ENCODE measurements around the gene ANKFN1.

DNA sequence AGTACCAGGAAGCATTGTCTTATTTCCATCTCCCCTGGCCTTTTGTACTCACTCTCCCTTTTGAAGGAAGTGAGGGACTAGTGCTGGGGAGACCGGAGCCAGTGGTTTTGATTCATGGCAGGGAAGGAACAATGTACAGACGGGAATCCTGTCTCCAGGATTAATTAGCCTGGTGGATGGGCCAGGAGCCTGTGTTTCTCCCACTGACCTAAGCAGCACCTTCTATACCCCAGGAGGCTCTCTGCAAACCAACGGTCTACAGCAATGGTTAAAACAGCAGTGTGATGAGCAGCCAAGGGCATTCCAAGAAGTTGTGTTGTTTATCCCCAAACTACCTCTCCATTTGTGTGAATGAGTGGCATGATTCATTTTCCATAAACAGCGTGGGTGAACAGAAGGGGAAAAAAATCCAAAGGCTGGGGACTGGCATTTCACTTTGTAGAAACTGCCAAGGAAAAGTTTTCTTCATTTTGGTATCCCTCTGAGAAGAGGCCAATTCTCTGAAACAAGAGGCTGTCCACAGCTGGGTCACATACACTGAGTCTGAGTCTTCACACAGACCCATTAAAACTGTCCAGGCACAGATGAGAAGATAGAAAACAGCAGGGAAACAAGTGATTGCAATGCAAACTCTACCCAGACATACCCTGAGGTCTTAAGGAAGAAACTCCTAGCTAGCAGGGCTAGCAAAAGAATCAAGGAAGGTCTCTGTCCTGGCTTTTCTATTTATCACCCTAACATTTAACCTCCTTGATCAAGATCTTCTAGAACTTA is 18.1 kb downstream of the ANKFN1 start:
- no peak for TF ChIP-seq EP300 (IDR thresholded peaks at IDR 0.05)
- TF ChIP-seq, protein P1, sequence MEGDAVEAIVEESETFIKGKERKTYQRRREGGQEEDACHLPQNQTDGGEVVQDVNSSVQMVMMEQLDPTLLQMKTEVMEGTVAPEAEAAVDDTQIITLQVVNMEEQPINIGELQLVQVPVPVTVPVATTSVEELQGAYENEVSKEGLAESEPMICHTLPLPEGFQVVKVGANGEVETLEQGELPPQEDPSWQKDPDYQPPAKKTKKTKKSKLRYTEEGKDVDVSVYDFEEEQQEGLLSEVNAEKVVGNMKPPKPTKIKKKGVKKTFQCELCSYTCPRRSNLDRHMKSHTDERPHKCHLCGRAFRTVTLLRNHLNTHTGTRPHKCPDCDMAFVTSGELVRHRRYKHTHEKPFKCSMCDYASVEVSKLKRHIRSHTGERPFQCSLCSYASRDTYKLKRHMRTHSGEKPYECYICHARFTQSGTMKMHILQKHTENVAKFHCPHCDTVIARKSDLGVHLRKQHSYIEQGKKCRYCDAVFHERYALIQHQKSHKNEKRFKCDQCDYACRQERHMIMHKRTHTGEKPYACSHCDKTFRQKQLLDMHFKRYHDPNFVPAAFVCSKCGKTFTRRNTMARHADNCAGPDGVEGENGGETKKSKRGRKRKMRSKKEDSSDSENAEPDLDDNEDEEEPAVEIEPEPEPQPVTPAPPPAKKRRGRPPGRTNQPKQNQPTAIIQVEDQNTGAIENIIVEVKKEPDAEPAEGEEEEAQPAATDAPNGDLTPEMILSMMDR (IDR thresholded peaks at IDR 0.05) = no peak
